Panc1 (cell line): ENCODE results near the gene CDK5RAP2. TPM values are rescaled to one million over a fixed set of nuclear protein-coding genes. Genes with fewer than 3 reads are reported as not detected.

ENCODE experiments used
- ATAC-seq: fragments of 200-7000 bp; cut with Tn5 transposase; 2 replicates; pipeline ENCODE4 v1.9.1; 2020; ENCODE audit warnings: mild to moderate bottlenecking, moderate library complexity
- BruUV-seq: library from RNA; stranded (reverse); fragments of 400-500 nt; replicated peaks from 2 replicates; lab custom pipeline; 2021; lab: Mats Ljungman, UMichigan
- CTCF ChIA-PET: fragments of 300-600 bp; sonication (Branson Sonifier 250); formaldehyde crosslinking; loops from one replicate; lab custom pipeline; 2022; ENCODE audit warnings: antibody characterized with exemption; lab: Charles Lee
- POLR2A ChIA-PET: fragments of 300-600 bp; sonication (Branson Sonifier 250); formaldehyde crosslinking; loops from one replicate; lab custom pipeline; 2022; ENCODE audit warnings: antibody characterized with exemption; lab: Charles Lee
- DNase-seq: peaks from one replicate; pipeline ENCODE4 v3.0.0-alpha.2; 2010; ENCODE audit warnings: low read depth, low spot score
- H3K27ac ChIP-seq: 2 replicates; pipeline ENCODE4 v1.5.1; 2011; ENCODE audit warnings: mild to moderate bottlenecking, low read length, inconsistent platforms
- H3K27me3 ChIP-seq: fragments of 200-500 bp; sonication (Bioruptor generic); 2 replicates; pipeline ENCODE4 v1.6.0; 2014; ENCODE audit warnings: low read length, inconsistent platforms; ENCODE audit not compliant: control insufficient read depth, insufficient read depth
- H3K36me3 ChIP-seq: fragments of 200-500 bp; sonication (Bioruptor generic); 2 replicates; pipeline ENCODE4 v1.5.1; 2014; ENCODE audit warnings: inconsistent platforms, mild to moderate bottlenecking, low read length, moderate library complexity; ENCODE audit not compliant: control insufficient read depth, insufficient read depth
- H3K4me1 ChIP-seq: 2 replicates; pipeline ENCODE4 v1.5.1; 2011; ENCODE audit warnings: inconsistent platforms, mild to moderate bottlenecking, low read length, moderate library complexity; ENCODE audit not compliant: control insufficient read depth, insufficient read depth
- H3K4me3 ChIP-seq, 2 experiments: 2 replicates each; pipeline ENCODE4 v1.5.1; 2011 to 2012; ENCODE audit warnings: low read depth in 2 of 2, low read length in 2 of 2, mild to moderate bottlenecking in 2 of 2, inconsistent platforms in 1 of 2, moderate library complexity in 1 of 2
- H3K9me3 ChIP-seq: fragments of 200-500 bp; sonication (Bioruptor generic); 2 replicates; pipeline ENCODE4 v1.5.1; 2014; ENCODE audit warnings: low read depth, mild to moderate bottlenecking, inconsistent platforms, low read length, moderate library complexity; ENCODE audit not compliant: control insufficient read depth, insufficient read depth
- POLR2AphosphoS5 ChIP-seq: IDR thresholded peaks from 2 replicates; pipeline ENCODE4 v1.6.1; 2012; ENCODE audit warnings: mild to moderate bottlenecking, low read depth, low read length, moderate library complexity
- SIN3A ChIP-seq: IDR thresholded peaks from 2 replicates; pipeline ENCODE4 v1.6.1; 2012; ENCODE audit warnings: low read depth, mild to moderate bottlenecking, low read length, moderate library complexity, borderline replicate concordance; ENCODE audit not compliant: insufficient read depth
- TCF7L2 ChIP-seq: IDR thresholded peaks from 2 replicates; pipeline ENCODE4 v1.6.1; 2011; ENCODE audit warnings: mild to moderate bottlenecking, low read depth, low read length, inconsistent platforms
- in situ Hi-C: cut with HindIII; loops from 2 replicates; pipeline ENCODE4 v1.10.0; 2016; ENCODE audit warnings: low sequenced_read_pairs, low pct_unique_long_range_greater_than_20kb
- intact Hi-C: fragments of 100-400 bp; cut with micrococcal nuclease; formaldehyde crosslinking; loops from one replicate; pipeline ENCODE4 v1.10.0; 2022; ENCODE audit not compliant: unreplicated experiment
- total RNA-seq: library from RNA; stranded (reverse); gene quantifications from one replicate; pipeline ENCODE4 v1.2.1, GENCODE V29; 2021; ENCODE audit not compliant: unreplicated experiment
- TF ChIP-seq, protein P1 (sequence below): fragments of 450-650 bp; IDR thresholded peaks from 2 replicates; pipeline ENCODE4 v1.5.1; 2017; ENCODE audit warnings: mild to moderate bottlenecking
- TF ChIP-seq, protein P2 (sequence below), 2 experiments: IDR thresholded peaks; 2 replicates each; pipeline ENCODE4 v1.6.1; 2011 to 2012; ENCODE audit warnings: low read depth in 2 of 2, control low read depth in 1 of 2, low read length in 1 of 2, mild to moderate bottlenecking in 1 of 2, moderate library complexity in 1 of 2; ENCODE audit not compliant: insufficient read depth in 1 of 2

The CDK5RAP2 gene
- total RNA-seq, 1 experiment from 2014 or later = 47.7 TPM

DNA sequence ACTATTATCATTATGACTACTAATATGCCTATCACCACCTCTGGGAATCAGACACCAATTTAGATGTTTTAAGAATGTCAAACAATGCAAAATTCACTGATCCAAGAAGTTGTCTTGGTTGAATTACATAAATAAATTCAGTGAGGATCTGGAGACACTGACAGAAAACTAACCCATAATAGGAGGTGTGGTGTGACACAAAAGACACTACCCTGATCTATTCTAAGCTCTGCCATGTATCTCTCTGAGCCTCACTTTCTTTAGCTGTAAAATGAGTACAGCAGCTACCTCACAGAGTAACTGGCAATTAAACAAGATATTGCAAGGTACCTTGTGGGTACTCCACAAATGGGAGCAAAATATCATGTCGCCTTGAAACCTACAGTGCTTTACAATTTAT, 7.5 kb downstream of the CDK5RAP2 start:
- in situ Hi-C loops (no loop called here), intact Hi-C loops (no loop called here)
- H3K27me3 ChIP-seq = no peaks in the 10 kb centered on the region
- no peaks in the 10 kb centered on the region for H3K9me3 ChIP-seq
- CTCF ChIA-PET = no interaction called here
- no peaks in the 10 kb centered on the region; the same call in 1 of the 2 replicates for H3K4me1 ChIP-seq
- no peak overlapping the region for H3K4me3 ChIP-seq
- no peak for ATAC-seq
- BruUV-seq = no TSS peak
- no peaks in the 10 kb centered on the region; the same call in 1 of the 2 replicates for H3K36me3 ChIP-seq
- H3K27ac ChIP-seq = no peak overlapping the region
- POLR2A ChIA-PET = no interaction called here
- no peak for TF ChIP-seq SIN3A
- TF ChIP-seq, protein P1, sequence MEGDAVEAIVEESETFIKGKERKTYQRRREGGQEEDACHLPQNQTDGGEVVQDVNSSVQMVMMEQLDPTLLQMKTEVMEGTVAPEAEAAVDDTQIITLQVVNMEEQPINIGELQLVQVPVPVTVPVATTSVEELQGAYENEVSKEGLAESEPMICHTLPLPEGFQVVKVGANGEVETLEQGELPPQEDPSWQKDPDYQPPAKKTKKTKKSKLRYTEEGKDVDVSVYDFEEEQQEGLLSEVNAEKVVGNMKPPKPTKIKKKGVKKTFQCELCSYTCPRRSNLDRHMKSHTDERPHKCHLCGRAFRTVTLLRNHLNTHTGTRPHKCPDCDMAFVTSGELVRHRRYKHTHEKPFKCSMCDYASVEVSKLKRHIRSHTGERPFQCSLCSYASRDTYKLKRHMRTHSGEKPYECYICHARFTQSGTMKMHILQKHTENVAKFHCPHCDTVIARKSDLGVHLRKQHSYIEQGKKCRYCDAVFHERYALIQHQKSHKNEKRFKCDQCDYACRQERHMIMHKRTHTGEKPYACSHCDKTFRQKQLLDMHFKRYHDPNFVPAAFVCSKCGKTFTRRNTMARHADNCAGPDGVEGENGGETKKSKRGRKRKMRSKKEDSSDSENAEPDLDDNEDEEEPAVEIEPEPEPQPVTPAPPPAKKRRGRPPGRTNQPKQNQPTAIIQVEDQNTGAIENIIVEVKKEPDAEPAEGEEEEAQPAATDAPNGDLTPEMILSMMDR = no peak
- TF ChIP-seq, protein P2, sequence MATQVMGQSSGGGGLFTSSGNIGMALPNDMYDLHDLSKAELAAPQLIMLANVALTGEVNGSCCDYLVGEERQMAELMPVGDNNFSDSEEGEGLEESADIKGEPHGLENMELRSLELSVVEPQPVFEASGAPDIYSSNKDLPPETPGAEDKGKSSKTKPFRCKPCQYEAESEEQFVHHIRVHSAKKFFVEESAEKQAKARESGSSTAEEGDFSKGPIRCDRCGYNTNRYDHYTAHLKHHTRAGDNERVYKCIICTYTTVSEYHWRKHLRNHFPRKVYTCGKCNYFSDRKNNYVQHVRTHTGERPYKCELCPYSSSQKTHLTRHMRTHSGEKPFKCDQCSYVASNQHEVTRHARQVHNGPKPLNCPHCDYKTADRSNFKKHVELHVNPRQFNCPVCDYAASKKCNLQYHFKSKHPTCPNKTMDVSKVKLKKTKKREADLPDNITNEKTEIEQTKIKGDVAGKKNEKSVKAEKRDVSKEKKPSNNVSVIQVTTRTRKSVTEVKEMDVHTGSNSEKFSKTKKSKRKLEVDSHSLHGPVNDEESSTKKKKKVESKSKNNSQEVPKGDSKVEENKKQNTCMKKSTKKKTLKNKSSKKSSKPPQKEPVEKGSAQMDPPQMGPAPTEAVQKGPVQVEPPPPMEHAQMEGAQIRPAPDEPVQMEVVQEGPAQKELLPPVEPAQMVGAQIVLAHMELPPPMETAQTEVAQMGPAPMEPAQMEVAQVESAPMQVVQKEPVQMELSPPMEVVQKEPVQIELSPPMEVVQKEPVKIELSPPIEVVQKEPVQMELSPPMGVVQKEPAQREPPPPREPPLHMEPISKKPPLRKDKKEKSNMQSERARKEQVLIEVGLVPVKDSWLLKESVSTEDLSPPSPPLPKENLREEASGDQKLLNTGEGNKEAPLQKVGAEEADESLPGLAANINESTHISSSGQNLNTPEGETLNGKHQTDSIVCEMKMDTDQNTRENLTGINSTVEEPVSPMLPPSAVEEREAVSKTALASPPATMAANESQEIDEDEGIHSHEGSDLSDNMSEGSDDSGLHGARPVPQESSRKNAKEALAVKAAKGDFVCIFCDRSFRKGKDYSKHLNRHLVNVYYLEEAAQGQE (IDR thresholded peaks at IDR 0.05; ENCODE audit: insufficient read depth in 1 of 2, low read depth in 2 of 2, low read length in 1 of 2) = no peak
- TF ChIP-seq TCF7L2 = no peak
- TF ChIP-seq POLR2AphosphoS5 = no peak
- DNase-seq = no peak

DNA sequence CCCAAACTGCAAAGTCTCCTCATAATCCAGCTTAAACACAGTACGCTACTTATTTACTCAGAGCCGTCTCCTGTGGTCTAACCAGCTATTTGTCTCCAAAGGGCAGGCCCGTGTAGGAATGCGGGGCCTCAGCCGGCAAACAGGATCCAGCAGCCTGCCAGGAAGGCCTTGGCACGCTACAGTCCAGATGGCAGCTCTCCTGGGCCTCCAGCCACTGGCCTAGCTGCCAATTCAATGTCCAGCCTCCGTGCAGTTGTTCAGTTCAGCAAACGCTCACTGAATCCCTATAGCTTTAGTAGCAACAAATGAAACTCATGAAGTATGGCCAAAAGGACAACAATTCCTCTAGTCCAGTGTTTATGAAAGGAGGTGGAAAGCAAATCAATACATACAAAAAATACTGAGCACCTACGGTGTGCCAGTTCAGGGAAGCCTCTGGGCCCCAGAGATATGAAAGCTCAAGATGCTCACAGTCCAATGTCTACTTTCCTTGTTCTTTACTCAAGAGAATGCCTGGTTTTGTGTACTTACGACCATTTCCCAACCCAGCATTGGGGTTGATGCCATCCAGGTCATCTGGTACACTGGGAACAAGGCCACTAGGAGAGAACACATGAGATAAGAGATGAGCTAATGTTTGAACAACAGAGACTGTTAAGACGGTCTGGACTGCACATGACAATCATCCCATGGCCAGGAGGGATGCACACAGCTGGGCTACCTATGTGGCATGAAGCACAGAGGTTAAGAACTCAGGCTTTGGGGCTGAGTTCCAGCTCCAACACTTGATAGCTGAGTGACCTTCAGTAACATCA, 8.3 kb downstream of the CDK5RAP2 start:
- TF ChIP-seq TCF7L2 (no peak), SIN3A (no peak), POLR2AphosphoS5 (no peak)
- TF ChIP-seq, protein P2 (IDR thresholded peaks at IDR 0.05; ENCODE audit: insufficient read depth in 1 of 2, low read depth in 2 of 2, low read length in 1 of 2) = no peak
- TF ChIP-seq, protein P1 = no peak
- ChIA-PET POLR2A (no interaction called here), CTCF (no interaction called here)
- intact Hi-C loops = no loop called here
- H3K4me3 ChIP-seq = no peak overlapping the region
- H3K36me3 ChIP-seq = no peaks in the 10 kb centered on the region; the same call in 1 of the 2 replicates
- in situ Hi-C loops = no loop called here
- H3K27me3 ChIP-seq = no peaks in the 10 kb centered on the region
- H3K4me1 ChIP-seq = no peaks in the 10 kb centered on the region; the same call in 1 of the 2 replicates
- ATAC-seq (no peak), DNase-seq (no peak)
- H3K27ac ChIP-seq = no peak overlapping the region
- BruUV-seq = no TSS peak
- no peaks in the 10 kb centered on the region for H3K9me3 ChIP-seq
